HG02943 (cell line): ENCODE results near the gene SPOCK2.
"Not testable (repeated sequence)": the region's sequence is repeated elsewhere in the genome, so short reads cannot be mapped to it uniquely, and the experiment has no call there.

ENCODE experiments used
- ATAC-seq: cut with Tn5 transposase; IDR thresholded peaks from one replicate; pipeline ENCODE4 v1.9.1; 2021; ENCODE audit warnings: mild to moderate bottlenecking, low read depth, moderate library complexity; ENCODE audit not compliant: unreplicated experiment

SPOCK2 gene

GRCh38 chr10:72037266-72037665 lies 51.1 kb downstream of the SPOCK2 start:
- ATAC-seq: no peak

- ATAC-seq: no peak
These were observed 53.0 kb downstream of the SPOCK2 start for GRCh38 chr10:72035252-72035887.

- no peak for ATAC-seq
These were observed 53.6 kb downstream of the SPOCK2 start for GRCh38 chr10:72034761-72035160.

- ATAC-seq: no peak
These were observed 54.3 kb downstream of the SPOCK2 start for GRCh38 chr10:72034040-72034499.

- not testable (repeated sequence) for ATAC-seq
These were observed 55.8 kb downstream of the SPOCK2 start for GRCh38 chr10:72032409-72033162.

- no peak for ATAC-seq
These were observed 56.6 kb downstream of the SPOCK2 start for GRCh38 chr10:72031706-72032105.

GRCh38 chr10:72030762-72031543 lies 57.4 kb downstream of the SPOCK2 start:
- ATAC-seq: no peak

- no peak for ATAC-seq
These were observed 58.9 kb downstream of the SPOCK2 start for GRCh38 chr10:72029414-72029813.

- no peak for ATAC-seq
These were observed 60.9 kb downstream of the SPOCK2 start for GRCh38 chr10:72027498-72027897.

- no peak for ATAC-seq
These were observed 61.9 kb downstream of the SPOCK2 start for GRCh38 chr10:72026278-72027111.

GRCh38 chr10:72025832-72026231 lies 62.5 kb downstream of the SPOCK2 start:
- ATAC-seq: no peak

GRCh38 chr10:72025400-72025799 lies 63.0 kb downstream of the SPOCK2 start:
- ATAC-seq: no peak

- ATAC-seq: no peak
These were observed 63.8 kb downstream of the SPOCK2 start for GRCh38 chr10:72024596-72024995.

- no peak for ATAC-seq
These were observed 66.1 kb downstream of the SPOCK2 start for GRCh38 chr10:72022228-72022627.

GRCh38 chr10:72020914-72021809 lies 67.2 kb downstream of the SPOCK2 start:
- ATAC-seq: no peak

GRCh38 chr10:72019085-72019876 lies 69.1 kb downstream of the SPOCK2 start:
- ATAC-seq: no peak

- ATAC-seq: no peak
These were observed 71.6 kb downstream of the SPOCK2 start for GRCh38 chr10:72016608-72017300.

- no peak for ATAC-seq
These were observed 72.5 kb downstream of the SPOCK2 start for GRCh38 chr10:72015841-72016240.
